Hepatocyte (in vitro differentiated cells): ENCODE measurements around the gene MSH3.

Experiments
- CTCF ChIP-seq: fragments of 200-600 bp; sonication (generic); IDR thresholded peaks from 2 replicates; pipeline ENCODE4 v1.5.1; 2016; ENCODE audit warnings: antibody characterized with exemption, mild to moderate bottlenecking; ENCODE audit not compliant: poor library complexity
- EZH2 ChIP-seq: fragments of 200-600 bp; sonication (generic); IDR thresholded peaks from 2 replicates; pipeline ENCODE4 v1.6.1; 2016; ENCODE audit warnings: antibody characterized with exemption, mild to moderate bottlenecking, borderline replicate concordance
- EZH2phosphoT487 ChIP-seq: fragments of 200-600 bp; sonication (generic); IDR thresholded peaks from one replicate; pipeline ENCODE4 v1.6.1; 2018; ENCODE audit warnings: antibody characterized with exemption, mild to moderate bottlenecking, low read depth, moderate library complexity; ENCODE audit not compliant: unreplicated experiment, severe bottlenecking

GRCh38 chr5:80667384-80667783, 12.9 kb downstream of the MSH3 start:
- TF ChIP-seq CTCF = no peak
- TF ChIP-seq EZH2phosphoT487 = no peak
- TF ChIP-seq EZH2 = no peak
